Heart left ventricle (tissue), 13 donors: ENCODE measurements around the gene GDF7.

Source experiments
- POLR2A ChIP-seq, 2 donors: fragments of 450-650 bp; IDR thresholded peaks; one replicate each; pipeline ENCODE4 v1.6.1; 2017; ENCODE audit warnings: antibody characterized with exemption in 2 of 2, mild to moderate bottlenecking in 2 of 2, moderate library complexity in 2 of 2
- TF ChIP-seq, protein P1 (sequence below), 12 donors: fragments of 200-600 bp; sonication (generic) in 4 of 12; IDR thresholded peaks; one replicate each; pipeline versions ENCODE4 v1.5.0 to v1.8.0; 2018 to 2022; ENCODE audit warnings: antibody characterized with exemption in 12 of 12, mild to moderate bottlenecking in 5 of 12
- donor health status: ischemic (EF 13 %, LVEDD 7.1; RV severe dilation, severe dysfunction).
- donor health status: DM: no; HTN: yes; CAD: no.
- donor health status: DM: no; HTN: no; CAD: no.
- donor health status: ischemic (EF 25% LVEDD 6.9; RV normal size, moderate dysfunction).
- donor health status: ischemic (EF 25% LVEDD 5.7; RV mildly dilated, moderate dysfunction).
- donor health status: ischemic (EF 35%, LVEDD 5.7; RV mildly dilated, moderate dysfunction).
- donor health status: nonischemic (EF 11% LVEDD 7.7; RV severe dilation, severe dysfunction).
- donor health status: DM: yes; HTN: yes; CAD: no.
- donor health status: PGD.
- donor health status: ischemic (EF 29% LVEDD 5.4; RV normal size, mild dysfunction).
- donor health status: nonischemic (EF 23%, LVEDD 6.1; RV moderate dilation, normal function).

DNA sequence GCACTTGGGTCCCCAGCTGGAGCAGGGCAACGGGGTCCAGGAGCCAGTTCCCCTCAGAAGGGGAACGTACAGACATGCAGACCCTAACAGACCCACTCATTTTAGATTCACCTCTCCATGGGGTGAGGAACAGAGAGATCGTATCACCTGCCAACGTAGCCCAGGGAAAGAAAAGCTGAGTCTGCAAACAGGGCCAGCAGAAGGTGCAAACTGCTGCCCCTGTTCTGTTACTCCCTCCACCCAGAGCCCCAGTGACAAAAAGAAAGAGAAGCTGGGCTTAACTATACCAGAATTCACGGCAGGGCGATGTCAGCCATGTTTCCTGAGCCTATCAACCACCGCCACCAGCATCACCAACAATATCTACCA lies 15.2 kb upstream of the GDF7 start:
- TF ChIP-seq, protein P1, sequence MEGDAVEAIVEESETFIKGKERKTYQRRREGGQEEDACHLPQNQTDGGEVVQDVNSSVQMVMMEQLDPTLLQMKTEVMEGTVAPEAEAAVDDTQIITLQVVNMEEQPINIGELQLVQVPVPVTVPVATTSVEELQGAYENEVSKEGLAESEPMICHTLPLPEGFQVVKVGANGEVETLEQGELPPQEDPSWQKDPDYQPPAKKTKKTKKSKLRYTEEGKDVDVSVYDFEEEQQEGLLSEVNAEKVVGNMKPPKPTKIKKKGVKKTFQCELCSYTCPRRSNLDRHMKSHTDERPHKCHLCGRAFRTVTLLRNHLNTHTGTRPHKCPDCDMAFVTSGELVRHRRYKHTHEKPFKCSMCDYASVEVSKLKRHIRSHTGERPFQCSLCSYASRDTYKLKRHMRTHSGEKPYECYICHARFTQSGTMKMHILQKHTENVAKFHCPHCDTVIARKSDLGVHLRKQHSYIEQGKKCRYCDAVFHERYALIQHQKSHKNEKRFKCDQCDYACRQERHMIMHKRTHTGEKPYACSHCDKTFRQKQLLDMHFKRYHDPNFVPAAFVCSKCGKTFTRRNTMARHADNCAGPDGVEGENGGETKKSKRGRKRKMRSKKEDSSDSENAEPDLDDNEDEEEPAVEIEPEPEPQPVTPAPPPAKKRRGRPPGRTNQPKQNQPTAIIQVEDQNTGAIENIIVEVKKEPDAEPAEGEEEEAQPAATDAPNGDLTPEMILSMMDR (IDR thresholded peaks at IDR 0.05), result no peak
- no peak for TF ChIP-seq POLR2A (IDR thresholded peaks at IDR 0.05)
